OCI-LY1 (cell line): Measurements from ENCODE around the gene ATF6.

Source experiments
- H2AFZ ChIP-seq: fragments of 200-600 bp; sonication (generic), shearing (Covaris generic); 2 replicates; pipeline ENCODE4 v1.6.0; 2014; ENCODE audit warnings: antibody characterized with exemption, mild to moderate bottlenecking, low read length
- H3F3A ChIP-seq: fragments of 200-600 bp; sonication (generic), shearing (Covaris generic); 2 replicates; pipeline ENCODE4 v1.6.0; 2014; ENCODE audit warnings: mild to moderate bottlenecking, antibody characterized with exemption, low read length, moderate library complexity; ENCODE audit not compliant: insufficient read depth
- H3K27ac ChIP-seq: fragments of 200-600 bp; sonication (generic); 2 replicates; pipeline ENCODE4 v1.5.1; 2014; ENCODE audit warnings: low read length, mixed run types, mild to moderate bottlenecking, low read depth; ENCODE audit not compliant: poor library complexity, severe bottlenecking
- H3K27me3 ChIP-seq: fragments of 200-600 bp; sonication (generic); 2 replicates; pipeline ENCODE4 v1.6.0; 2014; ENCODE audit warnings: antibody characterized with exemption, mild to moderate bottlenecking, low read length, moderate library complexity; ENCODE audit not compliant: insufficient read depth
- H3K36me3 ChIP-seq: fragments of 200-600 bp; sonication (generic); 2 replicates; pipeline ENCODE4 v1.6.1; 2014; ENCODE audit warnings: mild to moderate bottlenecking, antibody characterized with exemption, low read length, moderate library complexity, mixed read lengths; ENCODE audit not compliant: insufficient read depth
- H3K4me1 ChIP-seq: fragments of 200-600 bp; sonication (generic); 2 replicates; pipeline ENCODE4 v1.5.1; 2014; ENCODE audit warnings: mild to moderate bottlenecking, low read length, moderate library complexity; ENCODE audit not compliant: insufficient read depth, severe bottlenecking
- H3K4me2 ChIP-seq: fragments of 200-600 bp; sonication (generic), shearing (Covaris generic); 2 replicates; pipeline ENCODE4 v1.6.1; 2014; ENCODE audit warnings: low read length
- H3K4me3 ChIP-seq: fragments of 200-600 bp; sonication (generic); 2 replicates; pipeline ENCODE4 v1.5.1; 2014; ENCODE audit warnings: low read length, low read depth, mild to moderate bottlenecking, mixed read lengths; ENCODE audit not compliant: poor library complexity, severe bottlenecking
- H3K79me2 ChIP-seq: fragments of 200-600 bp; shearing (Covaris generic); 2 replicates; pipeline ENCODE4 v1.6.1; 2016; ENCODE audit warnings: mixed run types, low read length, mixed read lengths; ENCODE audit not compliant: insufficient read depth
- H3K9ac ChIP-seq: fragments of 200-600 bp; sonication (generic), shearing (Covaris generic); 2 replicates; pipeline ENCODE4 v1.6.1; 2014; ENCODE audit warnings: mild to moderate bottlenecking, low read length, mixed read lengths
- H3K9me2 ChIP-seq: fragments of 200-600 bp; sonication (generic), shearing (Covaris generic); 2 replicates; pipeline ENCODE4 v1.6.1; 2014; ENCODE audit warnings: low read depth, mild to moderate bottlenecking, low read length, mixed read lengths
- H3K9me3 ChIP-seq: fragments of 200-600 bp; shearing (Covaris generic); 2 replicates; pipeline ENCODE4 v1.6.1; 2014; ENCODE audit warnings: low read length, mixed read lengths
- H4K20me1 ChIP-seq: fragments of 200-600 bp; sonication (generic), shearing (Covaris generic); 2 replicates; pipeline ENCODE4 v1.6.0; 2016; ENCODE audit warnings: mild to moderate bottlenecking, low read length; ENCODE audit not compliant: insufficient read depth
- CTCF ChIP-seq: fragments of 200-600 bp; sonication (generic), shearing (Covaris generic); IDR thresholded peaks from 2 replicates; pipeline ENCODE4 v1.5.1; 2017; ENCODE audit warnings: mild to moderate bottlenecking, antibody characterized with exemption, low read length, moderate library complexity, mixed read lengths
- EZH2 ChIP-seq: fragments of 200-600 bp; sonication (generic), shearing (Covaris generic); IDR thresholded peaks from 2 replicates; pipeline ENCODE4 v1.8.0; 2017; ENCODE audit warnings: borderline replicate concordance, mixed run types, mild to moderate bottlenecking, antibody characterized with exemption, low read length, moderate library complexity, mixed read lengths

ATF6 gene

GRCh38 chr1:161956097-161956496 lies 190.0 kb downstream of the ATF6 start:
- Histone ChIP-seq H3K4me2 (no peak overlapping the region), H3F3A (no peaks in the 10 kb centered on the region), H3K9me2 (no peaks in the 10 kb centered on the region), H3K4me3 (no peak overlapping the region), H3K79me2 (no peaks in the 10 kb centered on the region), H2AFZ (no peak overlapping the region), H3K9me3 (no peaks in the 10 kb centered on the region), H4K20me1 (no peaks in the 10 kb centered on the region), H3K27ac (no peak overlapping the region), H3K36me3 (peaks cover 7% of the 10 kb centered on the region; the same call in 1 of the 2 replicates), H3K27me3 (no peaks in the 10 kb centered on the region), H3K4me1 (no peaks in the 10 kb centered on the region), H3K9ac (no peak overlapping the region)
- TF ChIP-seq EZH2 (no peak), CTCF (no peak)

- no peaks in the 10 kb centered on the region for H4K20me1 ChIP-seq
- no peak overlapping the region for H3K4me3 ChIP-seq
- no peaks in the 10 kb centered on the region for H3K4me1 ChIP-seq
- no peak overlapping the region for H2AFZ ChIP-seq
- no peaks in the 10 kb centered on the region for H3K27me3 ChIP-seq
- H3K36me3 ChIP-seq = peaks cover 7% of the 10 kb centered on the region; the same call in 1 of the 2 replicates
- H3K4me2 ChIP-seq = no peak overlapping the region
- H3F3A ChIP-seq = no peaks in the 10 kb centered on the region
- no peaks in the 10 kb centered on the region for H3K79me2 ChIP-seq
- H3K9me3 ChIP-seq = no peaks in the 10 kb centered on the region
- H3K27ac ChIP-seq = no peak overlapping the region
- H3K9me2 ChIP-seq = no peaks in the 10 kb centered on the region
- TF ChIP-seq EZH2 (no peak), CTCF (no peak)
- no peak overlapping the region for H3K9ac ChIP-seq
Measured at GRCh38 chr1:161956930-161957329, 190.8 kb downstream of the ATF6 start.

GRCh38 chr1:161958425-161958824 lies 192.3 kb downstream of the ATF6 start:
- Histone ChIP-seq H3K4me2 (no peak overlapping the region), H3K36me3 (peaks cover 7% of the 10 kb centered on the region; the same call in 1 of the 2 replicates)

More at GRCh38 chr1:161958425-161958824, 192.3 kb downstream of the ATF6 start:
- H3K4me3 ChIP-seq = no peak overlapping the region
- no peaks in the 10 kb centered on the region for H3K79me2 ChIP-seq
- no peak overlapping the region for H2AFZ ChIP-seq
- H3K4me1 ChIP-seq = peaks cover 3% of the 10 kb centered on the region
- TF ChIP-seq CTCF = no peak
- TF ChIP-seq EZH2 = no peak
- H3K27ac ChIP-seq = no peak overlapping the region
- H3K27me3 ChIP-seq = no peaks in the 10 kb centered on the region
- no peaks in the 10 kb centered on the region for H3F3A ChIP-seq
- H4K20me1 ChIP-seq = no peaks in the 10 kb centered on the region
- H3K9me3 ChIP-seq = no peaks in the 10 kb centered on the region
- no peaks in the 10 kb centered on the region for H3K9me2 ChIP-seq
- H3K9ac ChIP-seq = no peak overlapping the region
